OCI-LY7 (cell line): Measurements from ENCODE around the gene LRP1B. TPM values are rescaled to one million over a fixed set of nuclear protein-coding genes. Genes with fewer than 3 reads are reported as not detected.

ENCODE experiments used
- BruUV-seq: library from RNA; stranded (reverse); fragments of 400-500 nt; replicated peaks from 2 replicates; lab custom pipeline; 2021; lab: Mats Ljungman, UMichigan
- CTCF ChIA-PET: fragments of 300-600 bp; sonication (Branson Sonifier 250); formaldehyde crosslinking; loops from one replicate; lab custom pipeline; 2022; ENCODE audit warnings: antibody characterized with exemption; ENCODE audit not compliant: unreplicated experiment; lab: Charles Lee
- POLR2A ChIA-PET: fragments of 300-600 bp; sonication (Branson Sonifier 250); formaldehyde crosslinking; loops from one replicate; lab custom pipeline; 2022; ENCODE audit warnings: antibody characterized with exemption; lab: Charles Lee
- DNase-seq: peaks from one replicate; pipeline ENCODE4 v3.0.0-alpha.2; 2015; ENCODE audit warnings: low spot score
- H2AFZ ChIP-seq: fragments of 200-600 bp; sonication (generic), shearing (Covaris generic); 2 replicates; pipeline ENCODE4 v1.6.1; 2014; ENCODE audit warnings: mild to moderate bottlenecking, antibody characterized with exemption, low read length, moderate library complexity
- H3K27ac ChIP-seq: fragments of 200-600 bp; sonication (generic); 2 replicates; pipeline ENCODE4 v1.5.1; 2014; ENCODE audit warnings: mixed run types, low read depth, mild to moderate bottlenecking, moderate library complexity, low read length, inconsistent platforms; ENCODE audit not compliant: poor library complexity, severe bottlenecking
- H3K36me3 ChIP-seq: fragments of 200-600 bp; sonication (generic); 2 replicates; pipeline ENCODE4 v1.6.1; 2014; ENCODE audit warnings: mild to moderate bottlenecking, antibody characterized with exemption, low read length, moderate library complexity, mixed read lengths; ENCODE audit not compliant: insufficient read depth
- H3K4me1 ChIP-seq: fragments of 200-600 bp; sonication (generic); 2 replicates; pipeline ENCODE4 v1.5.1; 2014; ENCODE audit warnings: mild to moderate bottlenecking, low read length; ENCODE audit not compliant: insufficient read depth, poor library complexity, severe bottlenecking
- H3K4me2 ChIP-seq: fragments of 200-600 bp; sonication (generic); 2 replicates; pipeline ENCODE4 v1.6.1; 2014; ENCODE audit warnings: mild to moderate bottlenecking, low read length
- H3K4me3 ChIP-seq: fragments of 200-600 bp; sonication (generic); 2 replicates; pipeline ENCODE4 v1.5.1; 2014; ENCODE audit warnings: mild to moderate bottlenecking, low read depth, low read length; ENCODE audit not compliant: poor library complexity, severe bottlenecking
- H3K79me2 ChIP-seq: fragments of 200-600 bp; sonication (generic); 2 replicates; pipeline ENCODE4 v1.6.1; 2016; ENCODE audit warnings: low read depth, mild to moderate bottlenecking, low read length, moderate library complexity, mixed read lengths; ENCODE audit not compliant: insufficient read depth
- H3K9me2 ChIP-seq: fragments of 200-600 bp; sonication (generic); 2 replicates; pipeline ENCODE4 v1.6.1; 2016; ENCODE audit warnings: mild to moderate bottlenecking, low read length, mixed read lengths; ENCODE audit not compliant: insufficient read depth
- H3K9me3 ChIP-seq: fragments of 200-600 bp; sonication (generic); 2 replicates; pipeline ENCODE4 v1.6.1; 2014; ENCODE audit warnings: mild to moderate bottlenecking, mixed run types, low read length, mixed read lengths
- H4K20me1 ChIP-seq: fragments of 200-600 bp; sonication (generic); 2 replicates; pipeline ENCODE4 v1.6.1; 2014; ENCODE audit warnings: mild to moderate bottlenecking, antibody characterized with exemption, low read length, moderate library complexity, mixed read lengths; ENCODE audit not compliant: insufficient read depth
- CTCF ChIP-seq: fragments of 200-600 bp; sonication (generic); conservative IDR thresholded peaks from 2 replicates; pipeline ENCODE4 v1.5.1; 2014; ENCODE audit warnings: mild to moderate bottlenecking, antibody characterized with exemption, low read length, moderate library complexity, mixed read lengths
- EZH2phosphoT487 ChIP-seq: fragments of 200-600 bp; sonication (generic); IDR thresholded peaks from 2 replicates; pipeline ENCODE4 v1.6.1; 2018; ENCODE audit warnings: low read depth, borderline replicate concordance, mild to moderate bottlenecking, mixed run types, antibody characterized with exemption, low read length, moderate library complexity, mixed read lengths
- intact Hi-C: fragments of 100-400 bp; cut with micrococcal nuclease; formaldehyde crosslinking; loops from one replicate; pipeline ENCODE4 v1.10.0; 2022; ENCODE audit not compliant: unreplicated experiment
- total RNA-seq, 2 experiments: library from RNA; depleted of rRNA in 1 of 2; stranded (reverse); fragments of >200 nt in 1 of 2; shearing (Covaris generic) in 1 of 2; gene quantifications; 2 replicates each; pipeline ENCODE4 v1.2.3, GENCODE V29; 2014 to 2022

LRP1B gene
- total RNA-seq, 2 experiments from 2014 or later, result not detected

- ChIA-PET POLR2A (interaction anchor here (0.8 kb wide), 1 partner anchor 9 kb away, joined by 3 read pairs; no protein-coding TSS in a partner anchor), CTCF (no interaction called here)
- Histone ChIP-seq H2AFZ (no peak overlapping the region), H3K9me2 (no peaks in the 10 kb centered on the region), H3K79me2 (no peaks in the 10 kb centered on the region), H3K36me3 (no peaks in the 10 kb centered on the region), H4K20me1 (no peaks in the 10 kb centered on the region), H3K4me1 (no peaks in the 10 kb centered on the region), H3K27ac (no peak overlapping the region), H3K4me2 (no peak overlapping the region), H3K9me3 (no peaks in the 10 kb centered on the region), H3K4me3 (no peak overlapping the region)
- no TSS peak for BruUV-seq
- intact Hi-C loops, result no loop called here
- no peak for DNase-seq
- TF ChIP-seq EZH2phosphoT487, result no peak
- no peak for TF ChIP-seq CTCF
Observed at GRCh38 chr2:140639628-140640027, 1491.2 kb downstream of the LRP1B start.

GRCh38 chr2:140630557-140630956, 1500.3 kb downstream of the LRP1B start:
- Histone ChIP-seq H3K4me1 (no peaks in the 10 kb centered on the region), H3K9me3 (no peaks in the 10 kb centered on the region), H4K20me1 (no peaks in the 10 kb centered on the region), H2AFZ (no peak overlapping the region), H3K4me2 (no peak overlapping the region), H3K9me2 (no peaks in the 10 kb centered on the region), H3K79me2 (no peaks in the 10 kb centered on the region), H3K4me3 (no peak overlapping the region), H3K27ac (no peak overlapping the region), H3K36me3 (no peaks in the 10 kb centered on the region)
- intact Hi-C loops, result no loop called here
- BruUV-seq, result no TSS peak
- ChIA-PET POLR2A (interaction anchor here (0.7 to 1.0 kb wide), 2 partner anchors 9 to 49 kb away, joined by 3 read pairs; no protein-coding TSS in a partner anchor), CTCF (no interaction called here)
- no peak for DNase-seq
- TF ChIP-seq EZH2phosphoT487 (no peak), CTCF (no peak)

- CTCF ChIA-PET, result no interaction called here
- Histone ChIP-seq H3K4me3 (no peak overlapping the region), H3K36me3 (no peaks in the 10 kb centered on the region), H2AFZ (no peak overlapping the region), H3K79me2 (no peaks in the 10 kb centered on the region), H4K20me1 (no peaks in the 10 kb centered on the region), H3K27ac (no peak overlapping the region), H3K4me1 (no peaks in the 10 kb centered on the region), H3K4me2 (no peak overlapping the region), H3K9me2 (no peaks in the 10 kb centered on the region), H3K9me3 (no peaks in the 10 kb centered on the region)
- intact Hi-C loops, result no loop called here
- TF ChIP-seq EZH2phosphoT487 (no peak), CTCF (no peak)
- POLR2A ChIA-PET, result interaction anchor here (0.6 kb wide), 1 partner anchor 254 kb away, joined by 3 read pairs; no protein-coding TSS in a partner anchor
- BruUV-seq, result no TSS peak
- DNase-seq, result no peak
Observed at GRCh38 chr2:140627885-140628284, 1502.9 kb downstream of the LRP1B start.
